ENCODE data around the gene SYP.

- TF ChIP-seq ZBTB8A (tag by site-specific recombination; IDR thresholded peaks at IDR 0.05) (no peak), CTCF (tag by site-specific recombination; IDR thresholded peaks at IDR 0.05) (no peak), KLF17 (tag by site-specific recombination; IDR thresholded peaks at IDR 0.05) (no peak), ZNF341 (tag by site-specific recombination; IDR thresholded peaks at IDR 0.05; ENCODE audit: low read depth) (no peak), REST (tag by site-specific recombination; IDR thresholded peaks at IDR 0.05) (no peak), ZNF280C (tag by site-specific recombination; IDR thresholded peaks at IDR 0.05) (no peak), ZBTB1 (tag by site-specific recombination; IDR thresholded peaks at IDR 0.05) (no peak)
Observed at GRCh38 chrX:49161632-49162031, 38.4 kb downstream of the SYP start.
